Endothelial cell of umbilical vein (primary cell): Measurements from ENCODE around the gene ZNF441. TPM values are rescaled to one million over a fixed set of nuclear protein-coding genes. Genes with fewer than 3 reads are reported as not detected.

Experiments used
- BruUV-seq: library from RNA; stranded (reverse); fragments of 400-500 nt; replicated peaks from 2 replicates; lab custom pipeline; 2021; lab: Mats Ljungman, UMichigan
- CTCF ChIA-PET: fragments of 300-600, 350-600 bp; sonication (Branson Sonifier 250); formaldehyde crosslinking; loops from one replicate; lab custom pipeline; 2021; ENCODE audit warnings: antibody characterized with exemption, inconsistent platforms; lab: Charles Lee
- POLR2A ChIA-PET: fragments of 300-600, 350-600 bp; sonication (Branson Sonifier 250); formaldehyde crosslinking; loops from one replicate; lab custom pipeline; 2021; ENCODE audit warnings: antibody characterized with exemption, inconsistent platforms; lab: Charles Lee
- DNase-seq: peaks from one replicate; pipeline ENCODE4 v3.0.0-alpha.2; 2011; ENCODE audit warnings: low read depth, low spot score
- FAIRE-seq: peaks from 2 replicates; lab custom pipeline; 2011; peaks lifted over from hg19 to GRCh38; lab: Jason Lieb, UNC
- H2AFZ ChIP-seq: 2 replicates; pipeline ENCODE4 v1.6.0; 2012; ENCODE audit warnings: low read depth, low read length, control low read depth, inconsistent platforms
- H3K27ac ChIP-seq: 2 replicates; pipeline ENCODE4 v1.5.1; 2011; ENCODE audit warnings: low read depth, mild to moderate bottlenecking, control low read depth, low read length, moderate library complexity; ENCODE audit not compliant: insufficient read depth
- H3K27me3 ChIP-seq, 2 experiments: 2 replicates each; pipeline versions ENCODE4 v1.6.0 to v1.6.1; 2011; ENCODE audit warnings: low read length in 2 of 2, mixed read lengths in 1 of 2; ENCODE audit not compliant: control insufficient read depth in 2 of 2, insufficient read depth in 2 of 2
- H3K36me3 ChIP-seq, 2 experiments: 2 replicates in 1 of 2; 3 replicates in 1 of 2; pipeline ENCODE4 v1.5.1; 2011; ENCODE audit warnings: low read length in 2 of 2, mild to moderate bottlenecking in 1 of 2, moderate library complexity in 1 of 2; ENCODE audit not compliant: control insufficient read depth in 2 of 2, insufficient read depth in 2 of 2; ENCODE audit errors: extremely low read depth in 1 of 2
- H3K4me1 ChIP-seq: 3 replicates; pipeline ENCODE4 v1.5.1; 2011; ENCODE audit warnings: mild to moderate bottlenecking, low read length; ENCODE audit not compliant: control insufficient read depth, insufficient read depth; ENCODE audit errors: extremely low read depth
- H3K4me2 ChIP-seq: 2 replicates; pipeline ENCODE4 v1.6.1; 2011; ENCODE audit warnings: low read length, control low read depth, mixed read lengths; ENCODE audit not compliant: insufficient read depth
- H3K4me3 ChIP-seq, 3 experiments: fragments of 200-600 bp in 1 of 3; sonication (generic), shearing (Covaris generic) in 1 of 3; replicated peaks in 1 of 3; 2 replicates each; pipeline ENCODE4 v1.5.1; 2011 to 2016; ENCODE audit warnings: control low read depth in 3 of 3, low read length in 3 of 3, mild to moderate bottlenecking in 2 of 3, inconsistent platforms in 1 of 3, low read depth in 1 of 3, moderate library complexity in 1 of 3; ENCODE audit not compliant: insufficient read depth in 1 of 3
- H3K79me2 ChIP-seq: 2 replicates; pipeline ENCODE4 v1.6.0; 2012; ENCODE audit warnings: low read length, inconsistent platforms; ENCODE audit not compliant: control insufficient read depth, insufficient read depth
- H3K9ac ChIP-seq: replicated peaks from 2 replicates; pipeline ENCODE3; 2011; ENCODE audit warnings: low read length, control low read depth; ENCODE audit not compliant: insufficient read depth; ENCODE audit errors: extremely low read depth
- H3K9me1 ChIP-seq: replicated peaks from 3 replicates; pipeline ENCODE4 v1.6.0; 2011; ENCODE audit warnings: mild to moderate bottlenecking, low read length; ENCODE audit not compliant: control insufficient read depth, insufficient read depth; ENCODE audit errors: extremely low read depth
- H3K9me3 ChIP-seq: replicated peaks from 2 replicates; pipeline ENCODE4 v1.5.1; 2012; ENCODE audit warnings: low read length, inconsistent platforms; ENCODE audit not compliant: control insufficient read depth, insufficient read depth
- H4K20me1 ChIP-seq: replicated peaks from 2 replicates; pipeline ENCODE3; 2011; ENCODE audit warnings: mild to moderate bottlenecking, low read length; ENCODE audit not compliant: control insufficient read depth, insufficient read depth; ENCODE audit errors: extremely low read depth
- CTCF ChIP-seq, 2 donors: IDR thresholded peaks; 1 replicate in 1 of 2; 2 replicates in 1 of 2; pipeline ENCODE4 v1.5.1; 2011; ENCODE audit warnings: low read length in 2 of 2, mild to moderate bottlenecking in 2 of 2, moderate library complexity in 2 of 2, control low read depth in 1 of 2, inconsistent platforms in 1 of 2, low read depth in 1 of 2; ENCODE audit not compliant: insufficient read depth in 1 of 2; ENCODE audit errors: extremely low read depth in 1 of 2
- EZH2 ChIP-seq: IDR thresholded peaks from 2 replicates; pipeline ENCODE4 v1.6.1; 2012; ENCODE audit warnings: borderline replicate concordance, low read depth, mild to moderate bottlenecking, moderate library complexity, low read length, inconsistent platforms; ENCODE audit not compliant: severe bottlenecking
- MAX ChIP-seq: IDR thresholded peaks from 2 replicates; pipeline ENCODE4 v1.6.1; 2011; ENCODE audit not compliant: insufficient read depth, insufficient read length
- MYC ChIP-seq: IDR thresholded peaks from one replicate; pipeline ENCODE4 v1.6.1; 2011; ENCODE audit warnings: mild to moderate bottlenecking, low read depth, low read length
- POLR2A ChIP-seq: IDR thresholded peaks from 2 replicates; pipeline ENCODE4 v1.6.1; 2012; ENCODE audit warnings: low read depth, mild to moderate bottlenecking, control low read depth, low read length
- dilution Hi-C: fragments of 300-500 bp; cut with MboI; formaldehyde crosslinking; loops from one replicate; pipeline ENCODE4 v1.15.0; 2019; ENCODE audit warnings: low sequenced_read_pairs; ENCODE audit not compliant: extremely low pct_ligation_motif_present
- intact Hi-C: fragments of 100-400 bp; cut with micrococcal nuclease; formaldehyde crosslinking; loops from one replicate; pipeline ENCODE4 v1.10.0; 2022
- polyA plus RNA-seq, 4 experiments: library from polyadenylated mRNA; depleted of rRNA in 3 of 4; stranded (reverse) in 3 of 4; unstranded in 1 of 4; fragments of >200 nt; gene quantifications; 2 replicates each; pipeline versions ENCODE4 v1.2.1 to v1.2.3, GENCODE V29; 2011 to 2012; ENCODE audit warnings: missing spikeins in 1 of 4
- total RNA-seq: library from RNA; stranded (reverse); gene quantifications from 2 replicates; pipeline ENCODE4 v1.2.3, GENCODE V29; 2021

The ZNF441 gene
- total and polyA plus RNA-seq, 2 donors (not counting 3 experiments of a cell fraction or from before 2014, with no cell fraction given): 1.9 to 4.5 TPM

GRCh38 chr19:11754663-11755062 is 12.1 kb upstream of the ZNF441 start:
- no TSS peak for BruUV-seq

More at GRCh38 chr19:11754663-11755062, 12.1 kb upstream of the ZNF441 start:
- FAIRE-seq: no peak
- no peak overlapping the region for H3K27ac ChIP-seq
- no peak overlapping the region for H2AFZ ChIP-seq
- intact Hi-C loops (no loop called here), dilution Hi-C loops (no loop called here)
- ChIA-PET CTCF (no interaction called here), POLR2A (no interaction called here)
- H3K4me2 ChIP-seq: no peak overlapping the region
- H4K20me1 ChIP-seq: no peaks in the 10 kb centered on the region
- H3K9me1 ChIP-seq: no peaks in the 10 kb centered on the region
- H3K9ac ChIP-seq: no peak overlapping the region
- no peak for DNase-seq
- no peaks in the 10 kb centered on the region for H3K4me1 ChIP-seq
- no peaks in the 10 kb centered on the region for H3K36me3 ChIP-seq
- H3K79me2 ChIP-seq: no peaks in the 10 kb centered on the region
- peaks cover 3% of the 10 kb centered on the region for H3K9me3 ChIP-seq
- no peaks in the 10 kb centered on the region for H3K27me3 ChIP-seq
- TF ChIP-seq MYC: no peak
- no peak for TF ChIP-seq POLR2A
- no peak for TF ChIP-seq EZH2
- no peak for TF ChIP-seq MAX
- TF ChIP-seq CTCF (IDR thresholded peaks at IDR 0.05; ENCODE audit: extremely low read depth in 1 of 2, insufficient read depth in 1 of 2, low read depth in 1 of 2, low read length in 2 of 2): no peak
- H3K4me3 ChIP-seq: no peak overlapping the region
